NCI-H1092 treated with DMSO at 0.1 percent for 48 hours (cell line): ENCODE measurements around the gene PCP2.

ENCODE experiments used
- DNase-seq: peaks from one replicate; lab custom pipeline; 2025; lab: John Stamatoyannopoulos, UW

Gene PCP2

GRCh38 chr19:7633698-7634097 is at the start of gene PCP2:
Gene PCP2 (minus strand): TSS chr19:7633719. CDS start chr19:7633457, 262 bp downstream.
- no peak for DNase-seq

GRCh38 chr19:7682175-7682855 is 48.8 kb upstream of the PCP2 start:
- DNase-seq, result no peak

- no peak for DNase-seq
These were observed 48.0 kb upstream of the PCP2 start for GRCh38 chr19:7681340-7682174.

- DNase-seq, result peak; percentile 77
These were observed 47.3 kb upstream of the PCP2 start, which contains the start of gene TRAPPC5 for GRCh38 chr19:7680606-7681339. Gene TRAPPC5 (plus strand): TSS chr19:7680833. CDS start chr19:7682254, 1,421 bp downstream.

GRCh38 chr19:7679771-7680605 is 46.5 kb upstream of the PCP2 start:
- DNase-seq, result no peak

- peak; percentile 2 for DNase-seq
These were observed 45.6 kb upstream of the PCP2 start for GRCh38 chr19:7678971-7679751.

- no peak for DNase-seq
These were observed 44.3 kb upstream of the PCP2 start for GRCh38 chr19:7677669-7678311.

- no peak for DNase-seq
These were observed 43.3 kb upstream of the PCP2 start, which contains the start of gene MCEMP1 for GRCh38 chr19:7676854-7677253. Gene MCEMP1 (plus strand): TSS chr19:7677090. CDS start chr19:7677121, 31 bp downstream.

- no peak for DNase-seq
These were observed 42.9 kb upstream of the PCP2 start for GRCh38 chr19:7676376-7676775.

GRCh38 chr19:7674010-7675005 is 40.8 kb upstream of the PCP2 start:
- peak; percentile 11 for DNase-seq

GRCh38 chr19:7672522-7672921 is 39.0 kb upstream of the PCP2 start:
- no peak for DNase-seq

GRCh38 chr19:7670790-7671189 is 37.3 kb upstream of the PCP2 start:
- no peak for DNase-seq

GRCh38 chr19:7670150-7670783 is 36.7 kb upstream of the PCP2 start:
- no peak for DNase-seq

GRCh38 chr19:7669641-7670040 is 36.1 kb upstream of the PCP2 start:
- no peak for DNase-seq

GRCh38 chr19:7668842-7669241 is 35.3 kb upstream of the PCP2 start, which contains the start of gene RETN:
Gene RETN (plus strand): TSS chr19:7669049. CDS start chr19:7669327, 278 bp downstream.
- no peak for DNase-seq

- DNase-seq, result no peak
These were observed 31.6 kb upstream of the PCP2 start for GRCh38 chr19:7665076-7665475.

GRCh38 chr19:7663706-7664105 is 30.2 kb upstream of the PCP2 start:
- no peak for DNase-seq

GRCh38 chr19:7662657-7663056 is 29.1 kb upstream of the PCP2 start:
- DNase-seq, result no peak
